Activated T-helper 2 cell treated with anti-CD3 and anti-CD28 coated beads, Interferon-gamma antibody, Interleukin-2, Interleukin-4, amounts not matched to agents 10 μg/mL and 5 μg/mL and 100 μg/mL, durations not matched to agents 14 hours and 24 hours and 36 hours (primary cell): ENCODE data around the gene POU1F1. TPM values are rescaled to one million over a fixed set of nuclear protein-coding genes. Genes with fewer than 3 reads are reported as not detected.
"Not testable (repeated sequence)": the region's sequence is repeated elsewhere in the genome, so short reads cannot be mapped to it uniquely, and the experiment has no call there.

Source experiments
- DNase-seq: peaks from one replicate; pipeline ENCODE4 v3.0.0; 2021; ENCODE audit warnings: low spot score
- H3K27ac Mint-ChIP-seq: one replicate; pipeline ENCODE4 v1.8.0; 2021; ENCODE audit warnings: mixed read lengths
- H3K27me3 Mint-ChIP-seq: one replicate; pipeline ENCODE4 v1.8.0; 2021; ENCODE audit warnings: low read depth, mixed read lengths
- H3K36me3 Mint-ChIP-seq: one replicate; pipeline ENCODE4 v1.8.0; 2021; ENCODE audit warnings: low read depth, mixed read lengths
- H3K4me1 Mint-ChIP-seq: one replicate; pipeline ENCODE4 v1.8.0; 2021; ENCODE audit warnings: low read depth, mixed read lengths
- H3K4me3 Mint-ChIP-seq: one replicate; pipeline ENCODE4 v1.8.0; 2021; ENCODE audit warnings: low read depth, mild to moderate bottlenecking, moderate library complexity, mixed read lengths
- H3K9me3 Mint-ChIP-seq: one replicate; pipeline ENCODE4 v1.8.0; 2021; ENCODE audit warnings: mixed read lengths
- intact Hi-C: fragments of 100-400 bp; cut with micrococcal nuclease; formaldehyde crosslinking; loops from one replicate; pipeline ENCODE4 v1.15.1; 2023
- total RNA-seq: library from RNA; stranded (reverse); gene quantifications from 2 replicates; pipeline ENCODE4 v1.2.3, GENCODE V29; 2022

Gene POU1F1, protein sequence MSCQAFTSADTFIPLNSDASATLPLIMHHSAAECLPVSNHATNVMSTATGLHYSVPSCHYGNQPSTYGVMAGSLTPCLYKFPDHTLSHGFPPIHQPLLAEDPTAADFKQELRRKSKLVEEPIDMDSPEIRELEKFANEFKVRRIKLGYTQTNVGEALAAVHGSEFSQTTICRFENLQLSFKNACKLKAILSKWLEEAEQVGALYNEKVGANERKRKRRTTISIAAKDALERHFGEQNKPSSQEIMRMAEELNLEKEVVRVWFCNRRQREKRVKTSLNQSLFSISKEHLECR
- not detected in 2 replicates for total RNA-seq

DNA sequence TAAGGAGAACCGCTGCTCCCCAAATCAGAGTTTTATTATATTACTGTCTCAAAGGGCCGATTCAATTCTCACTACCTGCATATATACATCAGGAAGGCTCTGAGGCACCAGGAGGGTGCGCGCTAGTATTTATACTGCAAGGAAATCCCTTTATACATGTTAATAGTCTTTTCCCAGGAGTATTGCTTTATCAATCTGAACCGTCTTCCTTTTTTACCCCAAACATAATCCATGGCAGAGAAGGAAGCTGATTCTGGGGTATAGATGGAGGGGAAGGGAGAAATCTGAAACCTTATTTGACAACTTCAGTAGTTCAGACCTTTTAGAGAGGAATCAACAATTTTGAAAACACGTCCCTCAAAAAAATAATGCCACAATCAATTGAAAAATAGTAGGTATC is at the start of gene POU1F1:
Gene POU1F1, minus strand, starts transcription at position 101 of the 400 bp plus-strand sequence. CDS start 122 bp downstream, outside the sequence.
- Mint-ChIP-seq H3K4me1 (peaks cover 13% of the 10 kb centered on the region), H3K9me3 (no peaks in the 10 kb centered on the region), H3K27me3 (peaks cover 8% of the 10 kb centered on the region), H3K36me3 (no peaks in the 10 kb centered on the region), H3K27ac (no peak within 1 kb of the TSS), H3K4me3 (no peak within 1 kb of the TSS)
- intact Hi-C loops = loop anchor here (10.0 kb wide), 1 partner anchor 718 kb away; no protein-coding TSS in a partner anchor
- DNase-seq = no peak

DNA sequence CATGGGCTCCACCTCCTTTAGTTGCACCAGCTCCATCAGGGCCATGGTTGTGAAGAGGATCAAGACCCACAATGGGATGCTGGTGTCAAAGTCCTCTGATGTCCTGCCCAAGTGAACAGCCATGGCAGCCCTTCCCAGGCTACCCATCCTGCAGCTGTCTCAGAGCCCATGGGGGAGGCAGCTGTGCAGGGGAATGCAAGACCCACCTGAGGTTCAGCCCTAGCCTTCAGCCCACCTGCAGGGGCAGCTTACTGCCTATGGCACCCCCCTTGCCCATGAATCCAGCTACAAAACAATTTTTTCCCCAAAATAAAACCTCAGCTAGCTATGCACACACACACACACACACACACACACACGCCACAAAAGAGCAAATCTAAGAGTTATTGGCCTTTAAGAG is 48.2 kb upstream of the POU1F1 start:
- no peaks in the 10 kb centered on the region for H3K9me3 Mint-ChIP-seq
- no peak for DNase-seq
- no peaks in the 10 kb centered on the region for H3K4me1 Mint-ChIP-seq
- intact Hi-C loops = no loop called here
- H3K27me3 Mint-ChIP-seq = peaks cover 20% of the 10 kb centered on the region
- no peak overlapping the region for H3K27ac Mint-ChIP-seq
- H3K36me3 Mint-ChIP-seq = no peaks in the 10 kb centered on the region
- H3K4me3 Mint-ChIP-seq = no peak overlapping the region

DNA sequence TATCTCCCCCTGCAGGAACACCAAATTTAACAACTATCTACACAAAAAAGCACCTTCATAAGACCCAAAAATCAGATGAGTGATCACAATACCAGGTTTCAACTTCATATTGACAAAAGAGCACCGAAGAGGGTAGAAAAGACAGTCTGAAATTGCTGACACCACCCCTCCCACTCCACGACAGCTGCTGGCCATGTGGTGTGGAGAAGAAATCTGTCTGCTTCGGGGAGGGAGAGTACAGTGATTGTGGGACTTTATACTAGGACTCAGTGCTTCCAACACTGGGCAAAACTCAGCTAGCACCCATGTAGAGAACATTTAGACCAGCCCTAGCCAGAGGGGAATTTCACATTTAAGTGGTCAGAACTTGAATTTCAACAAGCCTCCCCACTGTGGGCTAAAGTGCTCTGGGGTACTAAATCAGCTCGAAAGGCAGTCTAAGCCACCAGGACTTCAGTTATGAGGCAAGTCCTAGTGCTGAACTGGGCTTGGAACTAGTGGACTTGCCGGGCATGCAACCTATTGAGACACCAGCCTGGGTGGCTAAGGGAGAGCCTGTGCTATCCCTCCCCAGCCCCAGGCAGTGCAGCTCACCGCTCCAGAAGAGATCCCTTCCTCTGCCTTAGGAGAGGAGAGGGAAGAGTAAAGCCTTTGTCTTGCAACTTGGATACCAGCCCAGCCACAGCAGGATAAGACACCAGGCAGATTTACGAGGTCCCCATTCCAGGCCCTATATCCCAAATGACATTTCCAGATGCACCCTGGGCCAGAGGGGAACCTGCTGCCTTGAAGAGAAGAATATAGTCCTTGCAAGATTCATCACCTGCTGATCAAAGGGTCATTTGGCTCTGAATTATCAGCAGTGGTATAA is 44.6 kb upstream of the POU1F1 start:
- H3K27me3 Mint-ChIP-seq = peaks cover 15% of the 10 kb centered on the region
- no peaks in the 10 kb centered on the region for H3K4me1 Mint-ChIP-seq
- intact Hi-C loops = no loop called here
- H3K4me3 Mint-ChIP-seq = no peak overlapping the region
- H3K36me3 Mint-ChIP-seq = no peaks in the 10 kb centered on the region
- no peak overlapping the region for H3K27ac Mint-ChIP-seq
- H3K9me3 Mint-ChIP-seq = no peaks in the 10 kb centered on the region
- no peak for DNase-seq

DNA sequence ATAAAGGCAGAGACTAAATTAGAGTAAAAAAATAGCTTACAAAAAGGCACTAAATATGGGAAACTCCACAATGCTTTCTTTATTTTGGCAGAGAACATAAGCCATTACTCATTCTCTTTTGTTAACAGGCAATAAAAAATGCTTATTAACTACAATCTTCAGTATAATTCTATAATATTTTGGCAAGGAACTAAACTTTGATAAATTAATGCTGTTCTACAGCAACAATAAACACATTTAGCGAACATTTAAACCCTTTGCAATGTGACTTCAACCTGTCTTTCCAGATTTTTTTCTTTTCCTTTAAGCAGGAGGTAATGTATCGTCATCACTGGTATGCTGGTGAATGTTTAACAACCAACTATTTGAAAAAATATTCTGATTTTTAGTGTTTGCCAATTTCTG is 42.2 kb upstream of the POU1F1 start:
- intact Hi-C loops = no loop called here
- Mint-ChIP-seq H3K9me3 (no peaks in the 10 kb centered on the region), H3K27ac (no peak overlapping the region), H3K36me3 (no peaks in the 10 kb centered on the region), H3K4me3 (no peak overlapping the region), H3K27me3 (peaks cover 7% of the 10 kb centered on the region), H3K4me1 (no peaks in the 10 kb centered on the region)
- DNase-seq = no peak

DNA sequence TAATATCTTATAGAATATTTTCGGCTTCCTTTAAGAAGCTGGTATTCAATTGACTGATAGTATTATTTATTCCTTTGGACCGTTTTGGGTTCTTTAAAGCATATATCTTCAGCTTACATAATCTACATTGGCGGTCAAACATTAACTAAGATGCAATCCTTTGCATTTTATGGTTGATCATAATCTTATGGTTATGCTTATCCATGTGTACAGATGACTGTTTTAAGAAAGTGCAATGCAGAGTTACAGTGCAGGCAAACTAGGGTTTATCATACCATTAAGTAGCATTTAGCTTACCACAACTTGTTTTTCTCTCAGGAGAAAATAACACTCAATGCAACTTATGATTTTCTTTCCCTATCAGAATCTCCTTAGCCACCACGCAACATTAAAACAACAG is 41.4 kb upstream of the POU1F1 start:
- H3K36me3 Mint-ChIP-seq = no peaks in the 10 kb centered on the region
- H3K9me3 Mint-ChIP-seq = no peaks in the 10 kb centered on the region
- peaks cover 2% of the 10 kb centered on the region for H3K4me1 Mint-ChIP-seq
- H3K27me3 Mint-ChIP-seq = peaks cover 7% of the 10 kb centered on the region
- DNase-seq = no peak
- H3K4me3 Mint-ChIP-seq = no peak overlapping the region
- intact Hi-C loops = no loop called here
- no peak overlapping the region for H3K27ac Mint-ChIP-seq

DNA sequence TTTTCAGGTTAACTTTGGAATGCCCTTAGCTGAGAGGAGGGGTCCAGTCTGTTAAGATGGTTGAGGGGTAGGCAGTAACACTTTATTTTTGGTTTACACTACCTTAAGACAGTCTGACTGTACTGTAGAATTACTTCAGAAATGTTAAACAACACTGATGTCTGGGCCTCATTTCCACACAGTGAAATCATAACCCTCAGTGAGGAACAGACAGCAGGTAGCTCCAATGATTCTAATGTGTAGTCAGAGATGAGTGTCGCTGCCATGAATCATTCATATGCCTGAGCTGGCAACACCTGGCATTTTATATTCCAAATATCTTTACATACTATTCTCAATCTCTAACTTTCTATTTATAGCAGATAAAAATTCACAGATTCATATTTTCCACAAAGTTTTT is 37.3 kb upstream of the POU1F1 start:
- Mint-ChIP-seq H3K9me3 (no peaks in the 10 kb centered on the region), H3K4me1 (peaks cover 8% of the 10 kb centered on the region), H3K36me3 (no peaks in the 10 kb centered on the region), H3K27ac (no peak overlapping the region), H3K27me3 (peaks cover 4% of the 10 kb centered on the region), H3K4me3 (no peak overlapping the region)
- DNase-seq = no peak
- intact Hi-C loops = no loop called here

DNA sequence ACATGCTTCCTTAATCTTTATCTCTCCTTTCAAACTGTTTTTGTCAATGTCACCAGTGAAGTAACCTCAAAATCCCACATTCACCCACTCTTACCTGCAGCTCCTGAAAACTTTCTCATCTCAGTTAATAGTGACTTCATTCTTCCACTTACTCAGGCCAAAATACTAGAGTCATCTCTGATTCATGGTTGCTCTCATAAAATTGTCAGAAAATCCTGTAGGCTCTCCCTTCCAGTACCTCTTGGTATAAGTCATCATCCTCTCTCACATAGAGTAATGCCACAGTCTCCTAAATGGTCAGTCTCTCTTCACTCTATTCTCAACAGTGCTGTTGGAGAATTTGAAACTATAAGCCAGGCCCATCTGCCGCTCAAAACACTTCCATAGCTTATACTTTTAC is 34.9 kb upstream of the POU1F1 start:
- Mint-ChIP-seq H3K4me3 (no peak overlapping the region), H3K4me1 (peaks cover 11% of the 10 kb centered on the region), H3K36me3 (no peaks in the 10 kb centered on the region), H3K9me3 (no peaks in the 10 kb centered on the region), H3K27ac (no peak overlapping the region), H3K27me3 (peaks cover 2% of the 10 kb centered on the region)
- intact Hi-C loops = loop anchor here (1.0 kb wide), 1 partner anchor 22 kb away; no protein-coding TSS in a partner anchor
- no peak for DNase-seq

DNA sequence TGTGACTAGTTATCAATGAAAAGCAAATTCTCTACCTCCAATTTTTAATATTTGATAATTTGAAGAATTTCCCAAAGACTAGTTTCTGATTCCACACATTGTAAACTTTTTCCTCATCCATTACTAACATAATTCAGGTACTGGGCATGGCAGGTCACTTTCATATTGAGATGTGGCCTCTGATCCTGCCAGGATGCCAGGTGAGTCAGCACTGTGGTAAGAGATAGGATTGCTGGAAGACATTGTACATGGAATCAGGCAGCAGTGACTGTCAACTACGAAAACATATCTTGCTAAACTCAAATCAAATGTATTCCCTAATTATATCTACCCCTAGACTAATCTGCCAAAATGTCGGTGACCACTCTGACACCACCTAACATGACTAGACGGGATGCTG is 33.2 kb upstream of the POU1F1 start:
- no peaks in the 10 kb centered on the region for H3K27me3 Mint-ChIP-seq
- intact Hi-C loops = no loop called here

DNA sequence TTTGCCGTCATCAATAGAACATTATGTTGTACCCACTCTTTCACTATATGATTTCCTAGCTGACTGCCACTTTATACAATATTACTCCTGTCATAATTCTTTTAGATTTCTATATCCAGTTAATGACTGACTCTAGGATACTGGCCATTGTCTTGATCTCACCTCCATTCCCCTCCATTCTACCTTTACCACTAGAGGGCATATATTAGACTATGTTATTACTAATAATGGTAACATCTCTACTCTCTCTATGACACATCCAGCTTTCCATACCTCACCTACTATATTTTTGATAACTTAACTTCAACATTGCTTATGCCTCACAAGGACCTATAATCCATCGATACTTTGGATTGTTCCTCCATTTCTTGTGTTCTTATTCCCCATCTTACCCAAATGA is 31.4 kb upstream of the POU1F1 start:
- DNase-seq = no peak
- Mint-ChIP-seq H3K9me3 (no peaks in the 10 kb centered on the region), H3K27me3 (no peaks in the 10 kb centered on the region), H3K4me1 (peaks cover 9% of the 10 kb centered on the region), H3K27ac (no peak overlapping the region), H3K36me3 (no peaks in the 10 kb centered on the region), H3K4me3 (no peak overlapping the region)
- intact Hi-C loops = no loop called here

More for the DNA sequence above, 33.2 kb upstream of the POU1F1 start:
- peaks cover 11% of the 10 kb centered on the region for H3K4me1 Mint-ChIP-seq
- no peaks in the 10 kb centered on the region for H3K36me3 Mint-ChIP-seq
- no peak overlapping the region for H3K4me3 Mint-ChIP-seq
- DNase-seq = no peak
- no peak overlapping the region for H3K27ac Mint-ChIP-seq
- H3K9me3 Mint-ChIP-seq = no peaks in the 10 kb centered on the region

DNA sequence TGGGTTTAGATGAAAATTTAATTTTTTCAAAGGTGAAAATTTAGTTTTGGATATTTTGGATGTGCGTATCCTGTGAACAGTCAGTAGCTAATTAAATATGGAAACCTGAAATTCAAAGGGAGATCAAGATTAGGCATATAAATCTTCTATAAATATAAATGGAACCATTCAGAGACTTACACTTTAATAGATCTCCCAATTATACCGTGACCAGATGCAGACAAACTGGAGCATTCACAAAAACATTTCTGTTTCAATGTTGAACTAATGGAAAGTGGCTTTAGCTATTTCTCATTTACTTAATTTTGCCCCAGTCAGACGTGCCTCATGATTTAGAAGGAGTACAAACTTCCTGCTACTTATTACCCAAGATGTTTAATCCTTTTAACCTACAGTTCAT is 29.1 kb upstream of the POU1F1 start:
- intact Hi-C loops = no loop called here
- peaks cover 3% of the 10 kb centered on the region for H3K4me1 Mint-ChIP-seq
- no peak overlapping the region for H3K27ac Mint-ChIP-seq
- no peak overlapping the region for H3K4me3 Mint-ChIP-seq
- no peak for DNase-seq
- H3K27me3 Mint-ChIP-seq = no peaks in the 10 kb centered on the region
- no peaks in the 10 kb centered on the region for H3K9me3 Mint-ChIP-seq
- H3K36me3 Mint-ChIP-seq = no peaks in the 10 kb centered on the region

DNA sequence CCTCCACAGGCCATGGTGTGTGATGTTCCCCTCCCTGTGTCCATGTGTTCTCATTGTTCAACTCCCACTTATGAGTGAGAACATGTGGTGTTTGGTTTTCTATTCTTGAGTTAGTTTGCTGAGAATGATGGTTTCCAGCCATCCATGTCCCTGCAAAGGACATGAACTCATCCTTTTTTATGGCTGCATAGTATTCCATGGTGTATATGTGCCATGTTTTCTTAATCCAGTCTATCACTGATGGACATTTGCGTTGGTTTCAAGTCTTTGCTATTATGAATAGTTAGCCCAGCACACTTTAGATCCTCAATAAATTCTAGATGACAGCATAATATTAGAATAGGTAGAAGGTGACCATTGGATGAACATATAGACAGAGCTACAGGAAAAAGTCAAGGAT is 28.6 kb upstream of the POU1F1 start:
- DNase-seq, H3K4me1 Mint-ChIP-seq, H3K27me3 Mint-ChIP-seq, H3K4me3 Mint-ChIP-seq, H3K9me3 Mint-ChIP-seq, intact Hi-C loops, H3K36me3 Mint-ChIP-seq, H3K27ac Mint-ChIP-seq: not testable (repeated sequence)

DNA sequence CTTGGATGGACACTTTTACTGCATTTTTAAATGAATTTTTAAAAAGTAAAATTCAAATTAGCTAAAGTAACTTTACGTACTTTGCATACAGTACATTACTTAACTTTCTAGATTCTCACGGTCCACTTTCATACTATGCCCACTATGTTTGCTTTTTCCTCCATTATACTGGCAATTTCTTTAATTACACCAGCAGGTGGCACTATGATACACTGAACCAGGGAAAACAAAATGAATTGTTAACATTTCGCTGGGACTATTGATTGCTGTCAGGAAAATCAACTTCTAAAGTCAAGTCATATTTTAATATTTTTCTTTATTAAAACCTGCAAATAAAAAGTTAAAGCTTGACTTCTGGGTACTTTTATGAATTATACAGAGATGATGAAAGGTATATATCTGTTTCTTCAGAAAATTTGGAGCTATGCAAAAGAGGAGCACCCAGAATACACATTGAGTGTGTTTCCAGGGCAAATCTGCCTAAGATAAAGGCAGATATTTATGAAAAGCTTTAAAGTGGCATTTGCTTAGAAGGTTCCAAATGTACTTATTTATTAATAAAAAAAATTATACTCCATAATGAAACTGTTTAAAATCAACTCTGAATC is 21.8 kb upstream of the POU1F1 start:
- Mint-ChIP-seq H3K36me3 (no peaks in the 10 kb centered on the region), H3K4me3 (no peak overlapping the region), H3K9me3 (no peaks in the 10 kb centered on the region), H3K4me1 (peaks cover 6% of the 10 kb centered on the region), H3K27me3 (no peaks in the 10 kb centered on the region), H3K27ac (no peak overlapping the region)
- intact Hi-C loops = loop anchor here (1.0 to 10.0 kb wide), 3 partner anchors 53 to 707 kb away; no protein-coding TSS in a partner anchor
- no peak for DNase-seq

DNA sequence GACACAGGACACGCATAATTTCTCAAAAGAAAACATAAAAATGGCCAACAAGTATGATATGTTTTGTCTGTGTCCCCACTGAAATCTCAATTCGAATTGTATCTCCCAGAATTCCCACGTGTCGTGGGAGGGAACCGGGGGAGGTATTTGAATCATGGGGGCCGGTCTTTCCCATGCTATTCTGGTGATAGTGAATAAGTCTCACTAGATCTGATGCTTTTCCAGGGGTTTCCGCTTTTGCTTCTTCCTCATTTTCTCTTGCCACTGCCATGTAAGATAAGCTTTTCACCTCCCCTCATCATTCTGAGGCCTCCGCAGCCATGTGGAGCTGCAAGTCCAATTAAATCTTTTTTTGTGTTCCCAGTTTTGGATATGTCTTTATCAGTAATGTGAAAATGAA is 12.1 kb upstream of the POU1F1 start:
- intact Hi-C loops = no loop called here
- peaks cover 7% of the 10 kb centered on the region for H3K4me1 Mint-ChIP-seq
- no peaks in the 10 kb centered on the region for H3K9me3 Mint-ChIP-seq
- no peak overlapping the region for H3K27ac Mint-ChIP-seq
- DNase-seq = no peak
- no peak overlapping the region for H3K4me3 Mint-ChIP-seq
- H3K27me3 Mint-ChIP-seq = peaks cover 3% of the 10 kb centered on the region
- no peaks in the 10 kb centered on the region for H3K36me3 Mint-ChIP-seq
